Activated CD4-positive, CD25-positive, alpha-beta regulatory T cell (primary cell): ENCODE data around the gene CTSO.
"Not testable (repeated sequence)": the region's sequence is repeated elsewhere in the genome, so short reads cannot be mapped to it uniquely, and the experiment has no call there.

Experiments used
- DNase-seq, 4 experiments: peaks; one replicate each; lab custom pipeline; 2025; lab: John Stamatoyannopoulos, UW

Gene CTSO

DNA sequence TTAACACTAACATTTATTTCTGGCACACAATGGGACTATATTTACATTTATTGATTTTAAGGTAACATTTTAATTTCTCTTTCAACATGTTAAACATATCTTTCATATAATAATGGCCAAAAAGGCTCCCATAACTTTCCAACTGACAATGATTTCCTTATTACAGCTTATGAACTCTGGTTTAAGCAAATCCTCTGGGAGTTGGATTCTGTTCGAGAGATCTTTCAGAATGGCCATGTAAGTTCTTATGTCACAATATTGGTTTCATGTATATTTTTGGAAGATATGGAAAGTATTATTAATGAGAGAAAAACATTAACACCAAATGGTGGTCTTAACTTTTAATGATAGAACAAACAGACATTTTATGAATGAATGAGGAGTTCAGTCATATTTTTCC is 46.1 kb downstream of the CTSO start:
- no peak for DNase-seq

DNA sequence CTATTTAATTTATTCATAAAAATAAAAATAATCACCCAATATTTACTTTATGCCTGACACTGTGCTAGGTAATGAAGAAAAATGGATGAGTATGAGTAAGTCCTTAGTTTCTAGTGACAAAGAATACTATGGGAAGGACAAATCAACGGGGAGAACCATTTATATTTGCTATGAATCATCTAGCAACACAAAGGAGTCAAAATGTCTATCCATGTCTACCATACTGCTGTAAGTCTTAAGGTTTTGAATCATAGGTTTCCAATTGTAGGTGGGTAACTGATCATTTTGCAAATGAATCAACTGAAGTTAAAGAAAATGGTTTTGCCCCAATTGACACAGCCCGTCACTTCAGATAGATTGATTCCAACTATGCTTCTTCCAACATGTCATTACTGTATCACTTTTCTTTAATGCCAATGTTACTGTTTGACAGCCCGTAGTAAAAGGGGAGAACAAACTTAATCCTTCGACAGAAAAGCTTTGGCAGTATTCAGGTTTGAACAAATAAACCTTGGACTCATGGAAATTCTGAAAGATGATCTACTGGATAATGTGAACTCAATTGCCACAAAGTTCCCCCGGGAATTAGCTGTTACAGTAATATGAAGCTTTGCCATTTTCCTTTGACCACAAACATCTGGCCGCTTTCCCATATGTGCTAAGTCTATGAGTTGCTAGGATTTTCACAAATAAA is 47.0 kb downstream of the CTSO start:
- no peak for DNase-seq

DNA sequence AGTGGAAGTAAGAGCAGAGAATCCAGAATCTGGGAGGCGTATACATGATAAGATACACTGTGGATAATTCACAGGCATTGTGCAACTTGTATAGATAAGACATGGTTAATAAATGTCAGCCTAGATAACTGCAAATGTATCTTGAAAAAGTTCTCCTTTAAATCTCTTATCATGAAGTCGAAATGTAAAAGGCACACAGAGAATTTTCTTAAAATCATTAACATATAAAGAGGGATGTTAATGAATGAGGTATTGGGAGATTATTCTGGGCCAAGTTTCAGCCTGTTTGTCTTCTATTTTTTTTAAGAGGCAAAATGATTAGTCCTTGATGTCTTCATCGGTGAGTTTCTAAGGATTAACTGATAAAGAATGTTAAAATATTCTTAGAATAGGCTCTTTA is 49.3 kb downstream of the CTSO start:
- DNase-seq = no peak

DNA sequence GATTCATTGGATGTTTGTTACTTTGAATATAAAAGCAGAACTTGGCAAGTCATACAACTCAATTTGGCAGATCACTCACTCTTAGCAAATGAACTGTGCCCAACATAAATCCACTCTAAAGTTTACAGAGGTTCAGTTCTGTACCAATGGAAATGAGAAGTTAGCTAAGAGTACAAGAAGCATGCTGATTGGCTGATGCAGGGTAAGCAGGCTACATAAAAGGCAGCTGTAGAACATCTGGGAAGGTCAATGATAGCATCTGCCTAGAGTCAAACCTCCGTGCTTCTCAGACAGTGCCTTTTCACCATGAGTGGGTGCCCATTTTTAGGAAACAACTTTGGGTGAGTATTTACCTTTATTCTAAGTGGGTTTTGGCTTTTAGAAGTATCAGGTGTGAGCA is 50.2 kb downstream of the CTSO start, which contains the start of gene TDO2:
TSS of gene TDO2 (plus strand) at position 244 of the 400 bp plus-strand sequence. CDS start at position 307, 63 bp downstream.
- DNase-seq = no peak

DNA sequence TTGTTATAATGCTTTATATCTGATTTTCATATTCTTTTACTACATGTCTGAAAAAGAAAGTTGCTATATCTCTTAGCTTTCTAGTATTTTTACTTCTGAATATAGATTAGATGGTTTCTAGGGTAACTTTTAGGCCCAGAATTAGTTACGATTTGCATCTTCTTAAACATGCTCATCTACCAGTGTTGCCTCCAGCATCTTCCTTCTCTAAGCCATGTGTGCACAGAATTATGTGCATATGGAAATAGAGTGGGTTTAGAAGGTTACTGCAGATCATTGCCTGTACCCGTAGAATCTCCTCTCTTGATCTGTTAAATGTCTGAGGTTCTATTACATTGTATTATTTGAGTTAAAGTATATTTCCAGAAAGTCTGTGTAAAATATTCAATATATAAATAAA is 52.7 kb downstream of the CTSO start:
- no peak for DNase-seq

DNA sequence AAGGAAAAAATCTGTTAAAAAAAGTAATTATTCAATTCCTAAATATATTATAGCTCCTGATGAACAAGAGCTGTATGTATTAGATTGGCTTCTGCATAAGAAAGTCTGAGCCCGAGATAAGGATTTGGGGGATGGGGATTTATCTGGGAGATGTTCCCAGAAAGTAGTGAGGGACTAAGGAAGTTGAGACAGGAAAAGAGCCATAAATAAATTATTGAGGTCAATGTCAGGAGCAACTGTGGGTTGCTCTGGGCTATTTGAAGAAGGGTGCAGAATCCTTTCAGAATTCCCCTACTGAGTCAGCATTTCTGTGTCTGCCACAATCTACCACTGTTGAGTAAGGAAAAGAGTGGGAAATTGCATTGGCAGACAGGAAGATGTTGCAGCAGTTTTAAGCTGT is 53.3 kb downstream of the CTSO start:
- DNase-seq = no peak

DNA sequence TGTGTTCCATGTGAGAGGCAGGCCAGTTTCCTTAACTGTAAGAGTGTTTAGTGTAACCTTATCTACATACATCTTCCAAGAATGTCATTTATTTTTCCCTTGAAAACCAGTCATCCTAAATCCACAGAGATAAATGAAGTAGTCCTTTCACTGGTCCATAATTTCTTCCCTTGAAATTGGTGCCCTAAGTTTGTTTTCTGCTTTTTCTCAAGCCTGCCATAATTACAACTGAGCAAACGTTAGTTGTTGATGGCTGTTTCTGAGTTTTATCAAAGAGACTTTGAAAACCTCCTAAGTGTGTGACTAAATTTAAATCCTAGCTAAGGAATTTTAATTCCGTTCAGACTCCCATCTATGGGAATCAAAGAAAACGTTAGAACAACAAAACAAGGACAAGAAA is 53.8 kb downstream of the CTSO start:
- DNase-seq = no peak

DNA sequence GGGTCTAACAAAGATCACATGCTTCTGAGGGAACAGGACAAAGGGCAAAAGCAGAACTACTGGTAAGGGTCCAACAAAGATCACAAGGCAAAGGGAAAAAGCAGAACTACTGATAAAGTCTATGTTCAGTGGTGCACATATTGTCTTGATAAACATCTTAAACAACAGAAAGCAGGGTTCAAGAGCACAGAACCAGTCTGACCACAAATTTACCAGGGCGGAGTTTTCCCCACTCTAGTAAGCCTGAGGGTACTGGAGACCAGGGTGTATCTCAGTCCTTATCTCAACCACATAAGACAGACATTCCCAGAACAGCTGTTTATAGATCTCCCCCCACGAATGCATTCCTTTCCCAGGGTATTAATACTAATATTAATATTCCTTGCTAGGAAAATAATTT is 55.3 kb downstream of the CTSO start:
- not testable (repeated sequence) for DNase-seq

DNA sequence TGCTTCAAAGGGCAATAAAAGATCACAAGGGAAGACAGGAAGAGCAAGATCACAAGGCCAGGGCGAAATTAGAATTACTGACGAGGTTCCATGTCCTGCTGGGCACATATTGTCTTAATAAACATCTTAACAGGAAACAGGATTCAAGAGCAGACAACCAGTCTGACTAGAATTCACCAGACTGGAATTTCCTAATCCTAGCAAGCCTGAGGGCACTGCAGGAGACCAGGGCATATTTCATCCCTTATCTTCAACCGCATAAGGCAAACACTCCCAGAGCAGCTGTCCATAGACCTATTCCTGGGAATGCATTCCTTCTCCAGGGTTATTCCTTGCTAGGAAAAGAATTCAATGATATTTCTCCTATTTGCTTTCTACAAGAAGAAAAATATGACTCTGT is 62.6 kb downstream of the CTSO start:
- no peak for DNase-seq

DNA sequence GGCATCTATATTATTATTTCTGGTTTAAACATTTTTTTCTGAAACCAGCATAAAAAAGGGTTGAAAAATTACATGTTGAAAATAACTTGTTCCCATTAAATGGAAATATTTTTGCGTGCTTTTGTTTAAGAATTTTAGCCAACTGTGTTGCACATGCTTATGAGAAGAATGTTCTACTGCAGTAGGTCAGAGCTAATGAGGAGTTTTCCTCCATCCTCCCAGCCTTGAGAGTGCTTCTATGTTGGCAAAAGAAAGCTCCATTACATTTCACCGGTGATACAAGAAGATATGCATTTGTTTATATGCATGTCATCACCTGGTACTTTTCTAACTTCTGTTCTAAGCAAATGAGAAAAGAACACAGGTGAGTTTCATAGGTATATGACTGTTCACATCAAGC is 63.7 kb downstream of the CTSO start:
- DNase-seq = no peak

DNA sequence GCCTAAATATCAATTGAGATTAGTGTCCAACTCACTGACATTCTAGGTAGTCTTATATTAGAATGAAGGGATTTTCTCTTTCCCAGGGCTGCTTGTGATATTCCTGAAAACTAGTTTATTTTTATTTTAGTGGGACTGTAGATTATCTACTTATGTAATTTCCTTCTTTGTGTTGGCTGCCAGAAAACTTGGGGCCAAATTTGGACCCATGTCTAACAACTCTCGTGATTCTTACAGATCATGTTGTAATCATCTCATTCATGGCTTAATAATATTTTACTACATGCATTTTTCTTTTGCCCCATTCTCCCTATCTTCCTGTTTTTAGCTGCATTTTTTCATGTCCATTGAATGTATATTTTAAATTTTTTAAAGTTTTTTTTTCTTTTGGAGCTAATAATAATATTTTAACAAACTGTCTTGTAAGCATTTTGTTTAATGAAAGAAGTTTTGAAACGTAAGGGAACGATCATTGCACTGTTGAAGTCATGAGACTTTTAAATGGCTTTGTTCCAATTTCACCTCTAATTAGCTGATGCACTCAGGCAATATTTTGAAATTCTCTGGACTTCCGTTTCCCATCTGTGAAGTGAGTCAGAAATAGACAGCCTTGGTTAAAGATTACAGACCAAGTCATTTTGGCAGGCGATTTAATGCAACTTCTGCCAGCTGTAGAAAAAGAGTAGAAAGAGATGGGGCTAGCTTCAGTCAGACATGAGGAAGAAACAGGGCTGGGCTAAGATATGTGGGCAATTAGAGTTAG is 64.5 kb downstream of the CTSO start:
- DNase-seq = no peak

DNA sequence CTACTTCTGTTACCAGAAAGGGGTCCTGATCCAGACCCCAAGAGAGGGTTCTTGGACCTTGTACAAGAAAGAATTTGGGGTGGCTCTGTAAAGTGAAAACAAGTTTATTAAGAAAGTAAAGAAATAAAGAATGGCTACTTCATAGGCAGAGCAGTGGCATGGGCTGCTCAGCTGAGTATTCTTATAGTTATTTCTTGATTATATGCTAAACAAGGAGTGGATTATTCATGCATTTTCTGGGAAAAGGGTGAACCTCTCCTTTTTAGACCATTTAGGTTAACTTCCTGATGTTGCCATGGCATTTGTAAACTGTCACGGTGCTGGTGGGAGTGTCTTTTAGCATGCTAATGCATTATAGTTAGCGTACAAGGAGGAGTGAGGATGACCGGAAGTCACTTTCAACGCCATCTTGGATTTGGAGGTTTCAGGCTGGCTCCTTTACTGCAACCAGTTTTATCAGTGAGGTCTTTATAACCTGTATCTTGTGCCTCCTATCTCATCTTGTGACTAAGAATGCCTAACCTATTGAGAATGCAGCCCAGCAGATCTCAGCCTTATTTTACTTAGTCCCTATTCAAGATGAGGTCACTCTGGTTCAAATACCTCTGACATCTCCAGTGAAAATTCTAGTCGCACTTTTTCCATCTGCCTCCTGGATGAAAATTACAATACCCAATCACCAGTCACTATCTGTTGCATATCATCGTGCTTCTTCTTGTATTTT is 65.7 kb downstream of the CTSO start:
- DNase-seq = no peak

DNA sequence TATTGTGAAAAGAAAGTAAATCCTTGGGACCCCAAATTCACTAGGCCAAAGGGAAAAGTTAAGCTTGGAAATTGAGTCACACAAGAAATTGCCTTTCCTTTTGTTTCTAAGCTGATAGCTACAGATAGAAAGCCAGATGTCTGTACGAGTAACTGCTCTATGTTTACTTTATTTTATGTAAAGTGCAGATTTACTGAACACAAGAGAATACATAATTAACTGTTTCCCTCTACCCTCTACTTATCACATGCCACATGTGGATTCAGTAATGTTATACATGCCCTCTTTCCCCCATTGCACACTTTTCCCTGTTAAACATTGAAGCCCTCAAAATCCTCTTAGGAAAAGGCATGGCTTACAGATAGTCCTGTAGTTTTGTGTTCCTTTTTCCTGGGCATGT is 66.6 kb downstream of the CTSO start:
- no peak for DNase-seq

DNA sequence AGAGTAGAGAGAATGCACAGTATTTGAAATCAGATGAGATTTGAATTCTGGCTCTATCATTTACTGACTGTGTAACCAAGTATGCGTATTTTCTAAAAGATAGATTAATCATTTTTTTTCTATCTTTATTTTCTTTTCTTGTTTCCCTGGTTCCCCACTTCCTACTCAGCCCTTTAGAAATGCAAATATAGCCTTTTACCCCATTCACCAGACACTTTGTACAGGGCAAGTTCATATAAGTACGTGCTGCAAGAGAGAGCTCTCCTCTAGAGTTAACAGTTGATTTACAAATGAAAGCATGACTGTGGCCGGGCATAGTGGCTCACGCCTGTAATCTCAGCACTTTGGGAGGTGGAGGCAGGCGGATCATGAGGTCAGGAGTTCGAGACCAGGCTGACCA is 68.0 kb downstream of the CTSO start:
- no peak for DNase-seq

DNA sequence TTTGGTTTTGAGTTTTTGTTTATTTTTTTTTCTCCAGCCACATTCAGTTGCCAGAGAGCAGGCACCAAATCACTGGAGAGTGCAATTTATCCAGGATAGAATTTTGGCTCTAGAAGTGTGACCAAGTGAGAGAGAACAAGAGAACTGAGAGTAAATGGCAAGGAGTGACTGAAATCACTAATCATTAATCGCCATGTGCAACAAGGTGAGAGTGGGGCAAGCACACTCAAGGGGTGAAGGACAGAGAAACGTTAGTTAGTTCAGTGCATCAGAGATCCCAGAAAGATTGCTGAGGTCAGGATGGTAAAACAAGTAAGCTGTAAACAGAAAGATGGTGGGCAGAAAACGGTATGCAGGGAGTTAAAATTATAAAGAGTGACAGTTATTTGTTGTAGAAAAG is 69.8 kb downstream of the CTSO start:
- no peak for DNase-seq

DNA sequence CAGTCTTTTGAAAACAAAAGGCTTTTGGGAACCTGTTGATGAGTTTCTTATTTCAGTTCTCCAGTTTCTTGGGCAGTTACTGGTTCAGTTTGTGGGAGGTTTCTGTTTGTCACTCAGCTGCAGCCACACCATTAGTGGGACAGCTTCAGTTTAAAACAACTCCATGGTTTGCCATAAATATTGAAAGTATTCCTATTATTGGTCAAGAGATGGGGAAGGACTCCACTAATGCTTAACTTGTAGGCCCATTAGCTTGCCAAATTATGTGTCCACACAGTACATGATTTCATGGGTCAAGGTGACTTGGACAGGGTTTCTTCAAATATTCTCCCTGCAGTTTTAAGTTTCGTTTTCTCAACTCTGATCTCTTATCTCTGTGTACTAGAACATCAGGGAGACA is 72.1 kb downstream of the CTSO start:
- DNase-seq = no peak

DNA sequence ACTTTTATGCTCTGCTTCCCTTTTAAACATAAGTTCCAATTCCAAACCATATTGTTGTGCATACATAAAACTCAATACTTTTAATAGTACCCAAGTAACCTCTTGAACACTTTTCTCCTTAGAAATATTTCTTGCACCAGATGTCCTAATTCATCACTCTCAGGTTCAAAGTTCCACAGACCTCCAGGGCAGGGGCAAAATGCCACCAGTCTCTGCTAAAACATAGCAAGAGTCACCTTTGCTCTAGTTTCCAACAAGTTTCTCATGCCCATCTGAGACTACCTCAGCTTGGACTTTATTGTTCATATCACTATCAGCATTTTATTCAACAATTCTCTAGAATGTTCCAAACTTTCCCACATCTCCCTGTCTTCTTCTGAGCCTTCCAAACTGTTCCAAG is 73.9 kb downstream of the CTSO start:
- no peak for DNase-seq

DNA sequence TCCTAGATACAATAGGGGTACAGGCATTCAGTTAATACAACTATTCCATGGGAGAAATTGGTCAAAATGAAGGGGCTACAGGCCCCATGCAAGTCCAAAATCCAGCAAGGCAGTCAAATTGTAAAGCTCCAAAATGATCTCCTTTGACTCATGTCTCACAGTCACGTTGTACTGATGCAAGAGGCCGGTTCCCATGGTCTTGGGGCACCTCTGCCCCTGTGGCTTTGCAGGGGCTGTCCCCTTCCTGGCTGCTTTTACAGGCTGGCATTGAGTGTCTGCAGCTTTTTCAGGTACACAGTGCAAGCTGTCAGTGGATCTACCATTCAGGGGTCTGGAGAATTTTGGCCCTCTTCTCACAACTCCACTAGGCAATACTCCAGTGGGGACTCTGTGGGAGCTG is 75.1 kb downstream of the CTSO start:
- DNase-seq = no peak

DNA sequence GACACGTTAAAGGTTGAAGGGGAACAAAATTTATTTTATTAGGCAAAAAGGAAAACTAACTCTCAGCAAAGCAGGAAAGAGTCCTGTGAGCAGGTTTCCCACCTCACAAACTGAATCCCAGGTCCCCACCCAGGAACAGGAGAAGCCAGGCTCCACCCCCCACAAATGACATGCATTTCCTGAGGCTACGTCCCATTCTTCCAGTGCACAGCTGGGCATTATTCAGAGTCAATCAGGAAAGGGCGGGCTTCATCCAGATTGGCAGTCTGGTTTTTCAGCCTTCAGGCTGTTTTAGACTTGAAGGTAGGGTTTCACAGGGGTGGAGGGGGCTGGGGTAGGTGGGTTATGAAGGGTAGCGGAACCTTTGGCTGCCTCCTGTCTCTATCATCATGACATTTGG is 75.7 kb downstream of the CTSO start:
- DNase-seq = no peak

DNA sequence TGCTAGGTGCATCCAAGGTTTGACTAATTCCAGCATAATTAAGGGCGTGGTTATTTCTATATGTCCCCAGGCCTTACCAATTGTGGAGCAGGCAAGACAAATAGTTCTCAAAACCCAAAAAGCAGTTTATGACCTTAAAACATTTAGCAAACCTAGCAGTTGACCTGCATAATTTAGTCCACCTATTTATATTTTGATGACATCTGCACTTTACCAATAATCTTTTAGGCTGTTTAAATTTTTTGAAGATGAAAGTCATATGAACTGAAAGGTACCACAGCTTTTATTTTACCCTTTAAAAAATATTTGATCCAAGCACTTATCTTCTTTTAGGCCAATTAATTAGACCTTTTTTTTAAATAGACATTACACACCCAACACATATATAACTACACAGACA is 77.8 kb downstream of the CTSO start:
- DNase-seq = no peak
